BE2C (cell line): Measurements from ENCODE around the gene RTN4R.
A peak's percentile ranks its signal among the peaks of the same experiment; 100 is the strongest.

ENCODE experiments used
- DNase-seq: peaks from one replicate; pipeline ENCODE4 v3.0.0-alpha.2; 2020
- H3K27me3 ChIP-seq: fragments of 250-450 bp; sonication (Bioruptor Pico); 2 replicates; pipeline ENCODE4 v1.5.1; 2020; ENCODE audit warnings: mild to moderate bottlenecking
- H3K36me3 ChIP-seq: fragments of 250-450 bp; sonication (Bioruptor Pico); 2 replicates; pipeline ENCODE4 v1.5.1; 2020; ENCODE audit warnings: mild to moderate bottlenecking
- H3K4me1 ChIP-seq: fragments of 250-450 bp; sonication (Bioruptor Pico); 2 replicates; pipeline ENCODE4 v1.5.1; 2020
- H3K4me3 ChIP-seq: 2 replicates; pipeline ENCODE4 v1.5.1; 2011; ENCODE audit warnings: low read depth, low read length
- H3K9me3 ChIP-seq: fragments of 250-450 bp; sonication (Bioruptor Pico); 2 replicates; pipeline ENCODE4 v1.5.1; 2020
- TF ChIP-seq, protein P1 (sequence below): IDR thresholded peaks from 2 replicates; pipeline ENCODE4 v1.5.1; 2012; ENCODE audit warnings: mild to moderate bottlenecking, low read depth, low read length

RTN4R gene

GRCh38 chr22:20211997-20212753 is 55.9 kb downstream of the RTN4R start:
- Histone ChIP-seq H3K36me3 (no peaks in the 10 kb centered on the region), H3K4me3 (peak overlapping the region; percentile 49), H3K4me1 (peaks cover 19% of the 10 kb centered on the region), H3K27me3 (no peaks in the 10 kb centered on the region), H3K9me3 (no peaks in the 10 kb centered on the region)
- DNase-seq = peak; percentile 96
- TF ChIP-seq, protein P1, sequence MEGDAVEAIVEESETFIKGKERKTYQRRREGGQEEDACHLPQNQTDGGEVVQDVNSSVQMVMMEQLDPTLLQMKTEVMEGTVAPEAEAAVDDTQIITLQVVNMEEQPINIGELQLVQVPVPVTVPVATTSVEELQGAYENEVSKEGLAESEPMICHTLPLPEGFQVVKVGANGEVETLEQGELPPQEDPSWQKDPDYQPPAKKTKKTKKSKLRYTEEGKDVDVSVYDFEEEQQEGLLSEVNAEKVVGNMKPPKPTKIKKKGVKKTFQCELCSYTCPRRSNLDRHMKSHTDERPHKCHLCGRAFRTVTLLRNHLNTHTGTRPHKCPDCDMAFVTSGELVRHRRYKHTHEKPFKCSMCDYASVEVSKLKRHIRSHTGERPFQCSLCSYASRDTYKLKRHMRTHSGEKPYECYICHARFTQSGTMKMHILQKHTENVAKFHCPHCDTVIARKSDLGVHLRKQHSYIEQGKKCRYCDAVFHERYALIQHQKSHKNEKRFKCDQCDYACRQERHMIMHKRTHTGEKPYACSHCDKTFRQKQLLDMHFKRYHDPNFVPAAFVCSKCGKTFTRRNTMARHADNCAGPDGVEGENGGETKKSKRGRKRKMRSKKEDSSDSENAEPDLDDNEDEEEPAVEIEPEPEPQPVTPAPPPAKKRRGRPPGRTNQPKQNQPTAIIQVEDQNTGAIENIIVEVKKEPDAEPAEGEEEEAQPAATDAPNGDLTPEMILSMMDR = no peak

GRCh38 chr22:20211409-20211996 is 56.6 kb downstream of the RTN4R start:
- Histone ChIP-seq H3K4me3 (peak overlapping the region; percentile 49), H3K9me3 (no peaks in the 10 kb centered on the region), H3K27me3 (no peaks in the 10 kb centered on the region), H3K4me1 (peaks cover 19% of the 10 kb centered on the region), H3K36me3 (no peaks in the 10 kb centered on the region)
- DNase-seq = no peak
- TF ChIP-seq, protein P1 = no peak

DNA sequence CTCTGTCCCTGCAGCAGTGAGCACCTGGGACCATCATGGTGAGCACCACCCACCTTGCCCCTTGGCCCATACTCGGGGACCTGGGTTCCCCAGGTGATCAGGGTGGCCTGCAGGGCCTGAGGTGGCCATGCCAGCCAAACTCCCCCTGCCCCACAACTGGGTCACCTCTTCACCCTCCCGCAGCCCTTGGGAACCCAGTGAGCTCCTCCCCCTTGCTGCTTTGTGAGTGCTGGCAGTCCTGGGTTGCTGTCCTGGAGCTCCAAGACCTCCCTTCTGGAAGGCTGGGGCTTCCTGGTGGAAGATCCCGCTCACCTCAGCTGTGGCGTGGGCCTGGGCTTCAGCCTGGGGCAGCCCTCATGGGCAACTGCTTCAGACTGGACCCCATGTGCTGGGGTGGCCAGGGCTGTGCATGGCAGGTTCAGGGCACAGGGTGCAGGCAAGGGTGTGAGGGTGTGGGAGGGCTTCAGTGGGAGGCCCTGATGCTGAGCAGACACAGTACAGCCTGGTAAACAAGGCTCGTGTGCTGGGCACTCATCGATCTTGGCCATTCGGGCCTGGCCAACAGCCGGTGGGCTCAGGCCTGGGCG is 57.6 kb downstream of the RTN4R start:
- Histone ChIP-seq H3K4me1 (peaks cover 19% of the 10 kb centered on the region), H3K9me3 (no peaks in the 10 kb centered on the region), H3K27me3 (no peaks in the 10 kb centered on the region), H3K4me3 (no peak overlapping the region), H3K36me3 (no peaks in the 10 kb centered on the region)
- TF ChIP-seq, protein P1 = no peak
- no peak for DNase-seq

DNA sequence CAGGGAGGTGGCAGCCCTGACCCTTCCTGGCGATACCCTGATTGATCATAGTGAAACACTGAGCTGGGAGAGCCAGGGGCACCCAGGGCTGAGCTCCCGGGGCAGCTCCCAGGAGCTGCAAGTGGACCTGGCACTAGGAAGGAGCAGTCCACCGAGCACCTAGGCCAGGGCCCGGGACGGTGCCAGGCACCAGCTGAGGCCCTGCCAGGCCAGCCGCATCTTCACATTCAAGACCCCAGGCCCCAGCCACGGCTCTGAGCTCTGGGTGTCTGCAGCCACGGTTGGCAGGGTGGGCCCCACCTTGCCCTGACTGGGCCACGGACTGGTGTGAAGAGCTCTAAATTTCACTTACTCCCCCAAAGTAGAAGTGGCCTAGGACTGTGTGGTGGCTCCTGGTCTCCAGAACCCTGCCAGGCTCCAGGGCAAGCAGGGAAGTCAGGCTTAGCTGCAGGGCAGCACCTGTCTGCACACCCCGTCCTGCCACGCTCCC is 58.3 kb downstream of the RTN4R start:
- Histone ChIP-seq H3K27me3 (no peaks in the 10 kb centered on the region), H3K4me3 (no peak overlapping the region), H3K4me1 (peaks cover 19% of the 10 kb centered on the region), H3K9me3 (no peaks in the 10 kb centered on the region), H3K36me3 (no peaks in the 10 kb centered on the region)
- TF ChIP-seq, protein P1 = no peak
- DNase-seq = no peak

DNA sequence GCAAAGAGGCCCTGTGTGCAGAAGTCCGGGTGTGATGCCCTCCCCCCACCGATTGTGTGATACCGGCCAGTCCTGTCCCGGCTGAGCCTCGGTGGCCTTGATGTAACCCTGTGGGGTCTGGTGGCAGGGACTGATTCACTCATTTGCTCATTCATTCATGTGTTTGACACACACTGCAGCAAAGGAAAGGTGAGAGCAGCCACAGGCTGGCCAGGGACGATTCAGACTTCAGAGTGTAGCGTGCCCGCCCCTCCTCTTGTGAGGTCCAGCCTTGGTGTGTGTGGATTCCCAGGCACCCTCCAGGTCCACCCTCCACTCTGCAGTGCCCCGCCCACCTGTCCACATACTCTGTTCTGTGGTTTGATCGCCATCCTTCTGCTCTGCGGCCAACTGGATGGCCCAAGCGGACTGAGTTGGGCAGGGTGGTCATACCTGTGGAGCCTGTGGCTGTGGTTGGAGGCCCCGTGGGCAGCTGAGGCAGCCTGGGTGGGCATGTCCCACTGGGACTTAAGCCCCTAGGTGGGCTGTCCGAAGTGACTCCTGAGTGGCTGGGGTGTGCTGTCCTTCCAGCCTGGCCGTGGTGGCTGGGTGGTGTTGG is 59.3 kb downstream of the RTN4R start:
- peaks cover 20% of the 10 kb centered on the region for H3K4me1 ChIP-seq
- no peaks in the 10 kb centered on the region for H3K27me3 ChIP-seq
- H3K9me3 ChIP-seq = no peaks in the 10 kb centered on the region
- no peaks in the 10 kb centered on the region for H3K36me3 ChIP-seq
- H3K4me3 ChIP-seq = no peak overlapping the region
- no peak for DNase-seq
- TF ChIP-seq, protein P1 = no peak
